Activated CD8-positive, alpha-beta T cell treated with anti-CD3 and anti-CD28 coated beads, Interleukin-2, amount 10 ng/mL, durations not matched to agents 7 days and 5 days (primary cell): Measurements from ENCODE around the gene PMP22. TPM values are rescaled to one million over a fixed set of nuclear protein-coding genes. Genes with fewer than 3 reads are reported as not detected.

Experiments
- ATAC-seq: fragments of 150-1000 bp; cut with Tn5 transposase; one replicate; pipeline ENCODE4 v1.10.0; 2021; ENCODE audit warnings: moderate library complexity
- CTCF ChIA-PET: fragments of 350-600 bp; sonication (Branson Sonifier 250); formaldehyde crosslinking; loops from one replicate; lab custom pipeline; 2021; ENCODE audit warnings: antibody characterized with exemption; lab: Charles Lee
- POLR2A ChIA-PET: fragments of 350-600 bp; sonication (Branson Sonifier 250); formaldehyde crosslinking; loops from one replicate; lab custom pipeline; 2021; ENCODE audit warnings: antibody characterized with exemption; lab: Charles Lee
- DNase-seq: peaks from one replicate; pipeline ENCODE4 v3.0.0-alpha.2; 2020
- H3K27ac Mint-ChIP-seq: one replicate; pipeline ENCODE4 v1.8.0; 2021; ENCODE audit warnings: mild to moderate bottlenecking, mixed read lengths
- H3K27me3 Mint-ChIP-seq: one replicate; pipeline ENCODE4 v1.8.0; 2021; ENCODE audit warnings: low read depth, mixed read lengths
- H3K36me3 Mint-ChIP-seq: one replicate; pipeline ENCODE4 v1.8.0; 2021; ENCODE audit warnings: low read depth, mixed read lengths
- H3K4me1 Mint-ChIP-seq: one replicate; pipeline ENCODE4 v1.8.0; 2021; ENCODE audit warnings: low read depth, mixed read lengths
- H3K4me3 Mint-ChIP-seq: one replicate; pipeline ENCODE4 v1.8.0; 2021; ENCODE audit warnings: mild to moderate bottlenecking, mixed read lengths
- H3K9me3 Mint-ChIP-seq: one replicate; pipeline ENCODE4 v1.8.0; 2022; ENCODE audit warnings: mixed read lengths; ENCODE audit not compliant: insufficient read depth
- total RNA-seq, 2 experiments: library from RNA; stranded (reverse); gene quantifications; one replicate each; pipeline ENCODE4 v1.2.3, GENCODE V29; 2021

Gene PMP22
- total RNA-seq, 2 experiments from 2014 or later = not detected

GRCh38 chr17:15261258-15261801 lies 3.8 kb downstream of the PMP22 start:
- H3K9me3 Mint-ChIP-seq = no peaks in the 10 kb centered on the region
- ChIA-PET CTCF (interaction anchor here (0.7 kb wide), 1 partner anchor 242 kb away, joined by 3 read pairs; no protein-coding TSS in a partner anchor), POLR2A (no interaction called here)
- DNase-seq (no peak), ATAC-seq (peak; percentile 12)
- H3K4me3 Mint-ChIP-seq = peak overlapping the region; percentile 54
- H3K27ac Mint-ChIP-seq = no peak overlapping the region
- H3K4me1 Mint-ChIP-seq = peaks cover 33% of the 10 kb centered on the region
- no peaks in the 10 kb centered on the region for H3K36me3 Mint-ChIP-seq
- peaks cover 68% of the 10 kb centered on the region for H3K27me3 Mint-ChIP-seq

- peak; percentile 68 for DNase-seq
- Mint-ChIP-seq H3K27ac (no peak overlapping the region), H3K4me3 (peak overlapping the region; percentile 69), H3K9me3 (no peaks in the 10 kb centered on the region), H3K4me1 (peaks cover 33% of the 10 kb centered on the region), H3K27me3 (peaks cover 69% of the 10 kb centered on the region), H3K36me3 (no peaks in the 10 kb centered on the region)
- peak; percentile 89 for ATAC-seq
- ChIA-PET POLR2A (no interaction called here), CTCF (interaction anchor here (0.7 to 3.1 kb wide), 2 partner anchors 243 kb away, joined by 3 to 33 read pairs; no protein-coding TSS in a partner anchor)
Observed at GRCh38 chr17:15260376-15261257, 4.5 kb downstream of the PMP22 start.

GRCh38 chr17:15257796-15258512 lies 7.2 kb downstream of the PMP22 start:
- Mint-ChIP-seq H3K27ac (no peak overlapping the region), H3K4me3 (no peak overlapping the region), H3K4me1 (peaks cover 33% of the 10 kb centered on the region), H3K9me3 (no peaks in the 10 kb centered on the region), H3K36me3 (no peaks in the 10 kb centered on the region), H3K27me3 (peaks cover 58% of the 10 kb centered on the region)
- ChIA-PET CTCF (interaction anchor here (0.6 to 3.5 kb wide), 13 partner anchors 10 to 527 kb away, joined by 3 to 33 read pairs (median 5); no protein-coding TSS in a partner anchor), POLR2A (no interaction called here)
- no peak for DNase-seq
- ATAC-seq = no peak

- ATAC-seq (peak; percentile 54), DNase-seq (peak; percentile 73)
- Mint-ChIP-seq H3K27me3 (peaks cover 54% of the 10 kb centered on the region), H3K4me3 (no peak overlapping the region), H3K9me3 (no peaks in the 10 kb centered on the region), H3K4me1 (peaks cover 30% of the 10 kb centered on the region), H3K27ac (no peak overlapping the region), H3K36me3 (no peaks in the 10 kb centered on the region)
- ChIA-PET CTCF (interaction anchor here (0.6 to 3.5 kb wide), 14 partner anchors 9 to 396 kb away, joined by 3 to 33 read pairs (median 6); no protein-coding TSS in a partner anchor), POLR2A (no interaction called here)
Observed at GRCh38 chr17:15257258-15257788, 7.8 kb downstream of the PMP22 start.

- no peaks in the 10 kb centered on the region for H3K36me3 Mint-ChIP-seq
- ChIA-PET POLR2A (no interaction called here), CTCF (interaction anchor here (0.7 to 3.5 kb wide), 9 partner anchors 9 to 270 kb away, joined by 3 to 26 read pairs (median 7); no protein-coding TSS in a partner anchor)
- peaks cover 27% of the 10 kb centered on the region for H3K4me1 Mint-ChIP-seq
- ATAC-seq = no peak
- no peak overlapping the region for H3K4me3 Mint-ChIP-seq
- H3K27ac Mint-ChIP-seq = no peak overlapping the region
- H3K9me3 Mint-ChIP-seq = no peaks in the 10 kb centered on the region
- peaks cover 48% of the 10 kb centered on the region for H3K27me3 Mint-ChIP-seq
- no peak for DNase-seq
Observed at GRCh38 chr17:15256689-15257088, 8.4 kb downstream of the PMP22 start.

GRCh38 chr17:15255713-15256454 lies 9.2 kb downstream of the PMP22 start:
- POLR2A ChIA-PET = no interaction called here
- Mint-ChIP-seq H3K9me3 (no peaks in the 10 kb centered on the region), H3K27ac (no peak overlapping the region), H3K4me3 (no peak overlapping the region), H3K4me1 (peaks cover 22% of the 10 kb centered on the region), H3K36me3 (no peaks in the 10 kb centered on the region), H3K27me3 (peaks cover 41% of the 10 kb centered on the region)
- ATAC-seq = no peak
- CTCF ChIA-PET = interaction anchor here (1.0 to 3.5 kb wide), 6 partner anchors 8 to 270 kb away, joined by 3 to 26 read pairs (median 11); no protein-coding TSS in a partner anchor
- DNase-seq = no peak

GRCh38 chr17:15250135-15250860 lies 14.8 kb downstream of the PMP22 start:
- POLR2A ChIA-PET = no interaction called here
- Mint-ChIP-seq H3K9me3 (no peaks in the 10 kb centered on the region), H3K27me3 (peaks cover 6% of the 10 kb centered on the region), H3K36me3 (no peaks in the 10 kb centered on the region), H3K4me1 (no peaks in the 10 kb centered on the region), H3K4me3 (no peak overlapping the region), H3K27ac (no peak overlapping the region)
- CTCF ChIA-PET = no interaction called here
- DNase-seq (no peak), ATAC-seq (no peak)

GRCh38 chr17:15249487-15249886 lies 15.6 kb downstream of the PMP22 start:
- POLR2A ChIA-PET = no interaction called here
- Mint-ChIP-seq H3K27me3 (peaks cover 6% of the 10 kb centered on the region), H3K9me3 (no peaks in the 10 kb centered on the region), H3K36me3 (no peaks in the 10 kb centered on the region), H3K4me1 (no peaks in the 10 kb centered on the region), H3K4me3 (no peak overlapping the region), H3K27ac (no peak overlapping the region)
- no peak for ATAC-seq
- DNase-seq = no peak
- CTCF ChIA-PET = interaction anchor here (1.7 to 2.9 kb wide), 2 partner anchors 8 to 253 kb away, joined by 12 to 26 read pairs; no protein-coding TSS in a partner anchor

- peaks cover 6% of the 10 kb centered on the region for H3K27me3 Mint-ChIP-seq
- no peaks in the 10 kb centered on the region for H3K36me3 Mint-ChIP-seq
- no peaks in the 10 kb centered on the region for H3K4me1 Mint-ChIP-seq
- no peak overlapping the region for H3K4me3 Mint-ChIP-seq
- CTCF ChIA-PET = interaction anchor here (1.7 to 2.9 kb wide), 2 partner anchors 10 to 255 kb away, joined by 12 to 26 read pairs; no protein-coding TSS in a partner anchor
- ATAC-seq (no peak), DNase-seq (no peak)
- no peak overlapping the region for H3K27ac Mint-ChIP-seq
- POLR2A ChIA-PET = no interaction called here
- no peaks in the 10 kb centered on the region for H3K9me3 Mint-ChIP-seq
Observed at GRCh38 chr17:15247891-15248529, 17.1 kb downstream of the PMP22 start.

GRCh38 chr17:15245054-15245453 lies 20.1 kb downstream of the PMP22 start:
- H3K36me3 Mint-ChIP-seq = no peaks in the 10 kb centered on the region
- H3K4me3 Mint-ChIP-seq = no peak overlapping the region
- no peak for DNase-seq
- H3K27ac Mint-ChIP-seq = no peak overlapping the region
- H3K4me1 Mint-ChIP-seq = no peaks in the 10 kb centered on the region
- CTCF ChIA-PET = no interaction called here
- POLR2A ChIA-PET = no interaction called here
- no peaks in the 10 kb centered on the region for H3K9me3 Mint-ChIP-seq
- peaks cover 8% of the 10 kb centered on the region for H3K27me3 Mint-ChIP-seq
- ATAC-seq = no peak
